Subcutaneous abdominal adipose tissue (tissue), 5 donors: Measurements from ENCODE around the gene OR2T8.

Experiments used
- H3K27ac ChIP-seq: one replicate; pipeline ENCODE4 v1.7.0; 2013; ENCODE audit warnings: low read depth, mild to moderate bottlenecking, inconsistent platforms, low read length, moderate library complexity
- H3K27me3 ChIP-seq, 5 donors: one replicate each; pipeline ENCODE4 v1.7.0; 2013; ENCODE audit warnings: low read length in 5 of 5, inconsistent platforms in 1 of 5; ENCODE audit not compliant: control insufficient read depth in 5 of 5, insufficient read depth in 4 of 5
- H3K36me3 ChIP-seq, 5 donors: one replicate each; pipeline ENCODE4 v1.7.0; 2013; ENCODE audit warnings: low read length in 5 of 5; ENCODE audit not compliant: control insufficient read depth in 5 of 5, insufficient read depth in 5 of 5
- H3K4me1 ChIP-seq, 5 donors: one replicate each; pipeline ENCODE4 v1.7.0; 2013; ENCODE audit warnings: low read length in 5 of 5, mild to moderate bottlenecking in 3 of 5, moderate library complexity in 1 of 5; ENCODE audit not compliant: control insufficient read depth in 5 of 5, insufficient read depth in 5 of 5
- H3K4me3 ChIP-seq, 5 donors: one replicate each; pipeline ENCODE4 v1.7.0; 2013; ENCODE audit warnings: low read length in 5 of 5, low read depth in 1 of 5
- H3K9ac ChIP-seq, 5 donors: one replicate each; pipeline ENCODE4 v1.7.0; 2013; ENCODE audit warnings: low read length in 5 of 5, mild to moderate bottlenecking in 4 of 5, moderate library complexity in 3 of 5
- H3K9me3 ChIP-seq, 5 donors: one replicate each; pipeline ENCODE4 v1.7.0; 2013; ENCODE audit warnings: low read length in 5 of 5; ENCODE audit not compliant: control insufficient read depth in 5 of 5
- donor health status: healthy.
- donor health status: healthy.
- donor health status: healthy.
- donor health status: healthy.
- donor health status: healthy.

The OR2T8 gene

GRCh38 chr1:247919952-247920351, at the start of gene OR2T8:
TSS of gene OR2T8 (plus strand) at chr1:247920252. CDS start at chr1:247921018, 766 bp downstream.
- no peaks in the 10 kb centered on the region for H3K36me3 ChIP-seq
- peaks cover 0 to 2% (median 0%) of the 10 kb centered on the region in 5 donors for H3K27me3 ChIP-seq
- no peaks in the 10 kb centered on the region for H3K4me1 ChIP-seq
- peaks cover 0 to 3% (median 0%) of the 10 kb centered on the region in 5 donors for H3K9me3 ChIP-seq
- H3K27ac ChIP-seq = no peak within 1 kb of the TSS
- no peak within 1 kb of the TSS for H3K4me3 ChIP-seq
- H3K9ac ChIP-seq = no peak within 1 kb of the TSS

- Histone ChIP-seq H3K9me3 (peaks cover 0 to 4% (median 0%) of the 10 kb centered on the region in 5 donors), H3K4me1 (no peaks in the 10 kb centered on the region), H3K36me3 (no peaks in the 10 kb centered on the region), H3K27me3 (no peaks in the 10 kb centered on the region), H3K4me3 (no peak overlapping the region), H3K9ac (no peak overlapping the region), H3K27ac (no peak overlapping the region)
Measured at GRCh38 chr1:247883346-247883745, 36.7 kb upstream of the OR2T8 start.

DNA sequence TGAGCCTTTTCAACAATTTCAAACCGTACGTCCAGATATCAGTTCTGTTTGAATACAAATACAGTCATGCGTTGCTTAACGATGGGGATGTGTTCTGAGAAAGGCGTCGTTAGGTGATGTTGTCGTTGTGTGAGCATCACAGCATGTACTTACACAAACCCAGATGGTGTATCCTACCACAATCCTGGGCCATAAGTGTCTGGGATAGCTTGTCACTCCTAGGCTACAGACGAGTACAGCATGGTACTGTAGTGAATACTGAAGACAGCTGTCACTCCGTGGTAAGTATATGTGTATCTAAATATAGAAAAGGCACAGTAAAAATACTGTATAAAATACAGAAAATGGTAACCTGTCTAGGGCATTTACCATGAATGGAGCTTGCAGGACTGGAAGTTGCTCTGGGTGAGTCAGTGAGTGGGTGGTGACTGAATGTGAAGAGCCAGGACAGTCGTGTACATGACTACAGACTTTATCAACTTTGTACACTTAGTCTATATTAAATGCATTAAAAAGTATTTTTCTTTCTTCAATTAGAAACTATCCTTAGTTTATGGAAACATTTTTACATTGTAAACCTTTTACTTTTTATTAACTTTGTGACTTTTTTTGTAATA, 35.1 kb upstream of the OR2T8 start:
- H3K36me3 ChIP-seq = no peaks in the 10 kb centered on the region
- H3K9me3 ChIP-seq = peaks cover 0 to 4% (median 0%) of the 10 kb centered on the region in 5 donors
- no peak overlapping the region for H3K9ac ChIP-seq
- H3K4me3 ChIP-seq = no peak overlapping the region
- no peak overlapping the region for H3K27ac ChIP-seq
- H3K4me1 ChIP-seq = no peaks in the 10 kb centered on the region
- no peaks in the 10 kb centered on the region for H3K27me3 ChIP-seq

DNA sequence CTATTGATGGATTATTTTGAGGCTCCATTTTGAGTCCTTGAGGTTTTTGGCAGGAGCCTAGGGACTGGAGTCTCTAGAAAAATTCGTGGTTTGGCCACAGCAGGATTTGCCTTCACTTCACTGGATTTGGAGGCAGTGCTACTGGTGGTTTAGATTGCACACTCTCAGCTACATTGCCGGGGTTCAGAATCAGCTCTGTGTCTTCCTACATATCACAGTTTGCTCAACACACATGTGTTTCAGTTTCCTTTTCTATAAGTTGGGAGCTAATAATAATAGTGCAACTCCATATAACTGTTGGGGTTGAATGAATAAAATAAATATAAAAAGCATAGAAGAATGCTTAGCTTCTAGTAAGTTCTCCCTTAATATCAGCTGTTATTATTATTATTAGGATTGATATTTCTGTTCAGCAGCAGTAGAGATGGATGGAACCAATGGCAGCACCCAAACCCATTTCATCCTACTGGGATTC, 24.9 kb upstream of the OR2T8 start, which contains the start of gene OR2W3:
Gene OR2W3 (plus strand): TSS at position 425 of the 475 bp plus-strand sequence. CDS start 0 bp downstream, at position 425.
- H3K4me1 ChIP-seq = no peaks in the 10 kb centered on the region
- H3K27me3 ChIP-seq = no peaks in the 10 kb centered on the region
- H3K9ac ChIP-seq = no peak within 1 kb of the TSS
- peaks cover 0 to 7% (median 0%) of the 10 kb centered on the region in 5 donors for H3K9me3 ChIP-seq
- no peaks in the 10 kb centered on the region for H3K36me3 ChIP-seq
- H3K27ac ChIP-seq = no peak within 1 kb of the TSS
- H3K4me3 ChIP-seq = no peak within 1 kb of the TSS

- no peak overlapping the region for H3K4me3 ChIP-seq
- no peaks in the 10 kb centered on the region for H3K4me1 ChIP-seq
- no peak overlapping the region for H3K9ac ChIP-seq
- H3K36me3 ChIP-seq = no peaks in the 10 kb centered on the region
- H3K27ac ChIP-seq = no peak overlapping the region
- no peaks in the 10 kb centered on the region for H3K27me3 ChIP-seq
- H3K9me3 ChIP-seq = peaks cover 0 to 7% (median 0%) of the 10 kb centered on the region in 5 donors
Measured at GRCh38 chr1:247895976-247896375, 24.1 kb upstream of the OR2T8 start.

- Histone ChIP-seq H3K4me3 (no peak overlapping the region), H3K36me3 (no peaks in the 10 kb centered on the region), H3K9me3 (no peaks in the 10 kb centered on the region), H3K4me1 (no peaks in the 10 kb centered on the region), H3K27ac (no peak overlapping the region), H3K9ac (no peak overlapping the region), H3K27me3 (no peaks in the 10 kb centered on the region)
Measured at GRCh38 chr1:247904122-247904521, 15.9 kb upstream of the OR2T8 start.

DNA sequence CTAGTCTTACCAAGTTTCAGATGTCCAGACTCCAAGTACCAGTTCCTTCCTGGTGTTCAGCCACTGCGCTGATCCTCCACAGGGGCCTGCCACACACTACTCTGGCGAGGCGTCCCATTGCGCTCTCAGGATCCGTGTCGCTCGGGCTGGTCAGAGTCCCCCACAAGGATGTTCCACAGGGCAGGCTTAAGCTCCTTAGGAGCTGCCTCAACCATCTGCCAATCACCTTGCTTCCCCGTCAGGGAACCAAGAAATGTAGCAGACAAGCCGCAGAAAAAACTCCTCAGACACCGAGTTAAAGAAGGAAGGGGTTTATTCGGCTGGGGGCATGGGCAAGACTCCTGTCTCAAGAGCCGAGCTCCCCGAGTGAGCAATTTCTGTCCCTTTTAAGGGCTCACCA, 14.9 kb upstream of the OR2T8 start:
- no peaks in the 10 kb centered on the region for H3K9me3 ChIP-seq
- no peaks in the 10 kb centered on the region for H3K27me3 ChIP-seq
- no peak overlapping the region for H3K4me3 ChIP-seq
- no peak overlapping the region for H3K9ac ChIP-seq
- no peaks in the 10 kb centered on the region for H3K36me3 ChIP-seq
- no peak overlapping the region for H3K27ac ChIP-seq
- no peaks in the 10 kb centered on the region for H3K4me1 ChIP-seq

DNA sequence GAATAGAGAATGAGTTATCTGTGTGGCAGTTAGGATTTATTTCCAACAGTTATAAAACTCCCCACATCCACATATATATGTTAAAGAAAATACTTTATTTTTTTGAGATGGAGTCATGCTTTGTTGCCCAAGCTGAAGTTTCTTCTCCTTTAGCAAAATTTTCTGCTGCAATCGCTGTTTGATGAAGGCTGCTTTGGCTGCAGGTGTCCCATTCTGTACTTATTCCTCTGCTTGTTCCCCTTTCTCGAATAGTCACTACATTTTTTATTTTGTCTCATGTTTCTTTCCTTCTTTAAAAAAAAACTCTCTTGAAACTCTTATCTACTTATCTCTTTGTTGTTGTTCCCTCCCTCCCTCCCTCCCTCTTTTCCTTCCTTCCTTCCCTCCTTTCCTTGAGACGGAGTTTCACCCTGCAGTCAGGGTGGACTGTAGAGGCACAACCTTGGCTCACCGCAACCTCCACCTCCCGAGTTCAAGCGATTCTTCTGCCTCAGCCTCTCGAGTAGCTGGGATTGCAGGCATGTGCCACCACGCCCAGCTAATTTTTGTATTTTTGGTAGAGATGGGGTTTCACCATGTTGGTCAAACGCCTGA, 14.0 kb upstream of the OR2T8 start:
- Histone ChIP-seq H3K27me3 (no peaks in the 10 kb centered on the region), H3K4me1 (no peaks in the 10 kb centered on the region), H3K27ac (no peak overlapping the region), H3K4me3 (peak overlapping the region in 4 of 5 donors; percentile 40 to 54 (median 46)), H3K36me3 (no peaks in the 10 kb centered on the region), H3K9me3 (no peaks in the 10 kb centered on the region), H3K9ac (no peak overlapping the region)

GRCh38 chr1:247906504-247907047, 13.5 kb upstream of the OR2T8 start:
- H3K9me3 ChIP-seq = no peaks in the 10 kb centered on the region
- H3K4me3 ChIP-seq = peak overlapping the region in 4 of 5 donors; percentile 40 to 54 (median 46)
- H3K27me3 ChIP-seq = no peaks in the 10 kb centered on the region
- no peaks in the 10 kb centered on the region for H3K4me1 ChIP-seq
- peak overlapping the region in 1 of 5 donors; percentile 33 for H3K9ac ChIP-seq
- H3K36me3 ChIP-seq = no peaks in the 10 kb centered on the region
- no peak overlapping the region for H3K27ac ChIP-seq

- Histone ChIP-seq H3K9ac (no peak overlapping the region), H3K9me3 (no peaks in the 10 kb centered on the region), H3K36me3 (no peaks in the 10 kb centered on the region), H3K4me3 (no peak overlapping the region), H3K4me1 (no peaks in the 10 kb centered on the region), H3K27me3 (no peaks in the 10 kb centered on the region), H3K27ac (no peak overlapping the region)
Measured at GRCh38 chr1:247908766-247909165, 11.3 kb upstream of the OR2T8 start.
